Measurements from ENCODE around the gene MAML3. TPM values are rescaled to one million over a fixed set of nuclear protein-coding genes. Genes with fewer than 3 reads are reported as not detected.

The MAML3 gene
- total RNA-seq, 1 donor from 2014 or later, result 0.79 TPM

DNA sequence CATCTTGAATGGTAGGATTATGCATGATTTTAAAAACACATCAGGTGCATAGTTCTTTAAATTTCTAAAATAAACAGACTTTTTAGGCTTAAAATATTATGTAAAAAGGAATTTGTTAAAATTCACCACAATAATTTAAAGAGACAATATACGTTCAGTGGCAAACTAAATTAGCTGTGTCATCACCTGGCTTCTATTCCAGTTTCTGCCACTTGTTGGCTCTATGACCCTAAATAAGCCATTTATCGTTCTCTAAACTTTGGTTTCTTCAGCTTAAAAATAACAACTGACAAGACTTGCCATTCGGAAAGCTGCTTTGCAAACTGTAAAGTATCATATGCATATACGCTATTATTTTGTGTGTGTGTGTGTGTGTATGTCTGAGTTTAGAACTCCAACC lies 347.1 kb downstream of the MAML3 start:
- Histone ChIP-seq H3K4me3 (ENCODE audit: low read depth, low read length) (no peak overlapping the region), H3K36me3 (ENCODE audit: control insufficient read depth, insufficient read depth, low read length) (no peaks in the 10 kb centered on the region), H3K27me3 (ENCODE audit: control insufficient read depth, insufficient read depth, low read length) (no peaks in the 10 kb centered on the region)
- TF ChIP-seq, protein P1, sequence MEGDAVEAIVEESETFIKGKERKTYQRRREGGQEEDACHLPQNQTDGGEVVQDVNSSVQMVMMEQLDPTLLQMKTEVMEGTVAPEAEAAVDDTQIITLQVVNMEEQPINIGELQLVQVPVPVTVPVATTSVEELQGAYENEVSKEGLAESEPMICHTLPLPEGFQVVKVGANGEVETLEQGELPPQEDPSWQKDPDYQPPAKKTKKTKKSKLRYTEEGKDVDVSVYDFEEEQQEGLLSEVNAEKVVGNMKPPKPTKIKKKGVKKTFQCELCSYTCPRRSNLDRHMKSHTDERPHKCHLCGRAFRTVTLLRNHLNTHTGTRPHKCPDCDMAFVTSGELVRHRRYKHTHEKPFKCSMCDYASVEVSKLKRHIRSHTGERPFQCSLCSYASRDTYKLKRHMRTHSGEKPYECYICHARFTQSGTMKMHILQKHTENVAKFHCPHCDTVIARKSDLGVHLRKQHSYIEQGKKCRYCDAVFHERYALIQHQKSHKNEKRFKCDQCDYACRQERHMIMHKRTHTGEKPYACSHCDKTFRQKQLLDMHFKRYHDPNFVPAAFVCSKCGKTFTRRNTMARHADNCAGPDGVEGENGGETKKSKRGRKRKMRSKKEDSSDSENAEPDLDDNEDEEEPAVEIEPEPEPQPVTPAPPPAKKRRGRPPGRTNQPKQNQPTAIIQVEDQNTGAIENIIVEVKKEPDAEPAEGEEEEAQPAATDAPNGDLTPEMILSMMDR (IDR thresholded peaks at IDR 0.05; ENCODE audit: insufficient read depth, low read length, severe bottlenecking), result no peak
- DNase-seq (ENCODE audit: low read depth), result no peak
- no peak for FAIRE-seq

DNA sequence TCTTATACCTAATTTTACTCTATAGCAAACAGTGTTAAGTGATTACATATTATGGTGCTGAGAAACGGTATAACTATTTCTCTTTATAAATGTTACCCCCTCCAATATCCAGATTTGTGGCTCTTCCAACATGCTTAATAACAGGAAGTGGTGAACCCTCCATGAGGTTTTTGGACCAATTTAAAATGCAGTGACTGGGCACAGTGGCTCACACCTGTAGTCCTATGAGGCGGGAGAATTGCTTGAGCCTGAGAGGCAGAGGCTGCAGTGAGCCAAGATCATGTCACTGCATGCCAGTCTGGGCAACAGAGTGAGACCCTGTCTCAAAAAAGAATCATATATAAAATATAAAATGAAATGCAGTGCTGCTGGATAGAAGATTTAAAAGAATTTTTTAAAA lies 351.1 kb downstream of the MAML3 start:
- DNase-seq (ENCODE audit: low read depth), result no peak
- no peaks in the 10 kb centered on the region for H3K36me3 ChIP-seq (ENCODE audit: control insufficient read depth, insufficient read depth, low read length)
- FAIRE-seq, result no peak
- H3K27me3 ChIP-seq (ENCODE audit: control insufficient read depth, insufficient read depth, low read length), result no peaks in the 10 kb centered on the region
- TF ChIP-seq, protein P1 (IDR thresholded peaks at IDR 0.05; ENCODE audit: insufficient read depth, low read length, severe bottlenecking), result no peak
- no peak overlapping the region for H3K4me3 ChIP-seq (ENCODE audit: low read depth, low read length)

DNA sequence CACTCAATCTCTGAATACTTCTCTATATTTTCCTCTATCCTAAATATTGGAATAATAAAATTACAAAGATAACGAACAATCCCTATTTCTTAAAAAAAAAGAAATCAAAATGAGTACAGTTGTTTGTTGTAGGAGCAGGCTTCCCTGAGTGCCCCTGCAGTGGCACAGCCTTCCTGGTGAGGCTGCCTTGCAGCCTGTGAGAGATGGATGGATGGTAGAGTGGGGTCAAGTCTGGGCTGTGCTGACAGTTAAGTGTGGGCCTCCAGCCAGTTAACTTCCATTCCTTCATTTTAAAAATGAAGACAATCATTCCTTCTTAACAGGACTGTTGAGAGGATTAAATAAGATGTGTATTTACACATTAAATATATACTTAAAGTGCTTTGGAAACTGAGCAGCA lies 351.5 kb downstream of the MAML3 start:
- Histone ChIP-seq H3K27me3 (ENCODE audit: control insufficient read depth, insufficient read depth, low read length) (no peaks in the 10 kb centered on the region), H3K4me3 (ENCODE audit: low read depth, low read length) (no peak overlapping the region), H3K36me3 (ENCODE audit: control insufficient read depth, insufficient read depth, low read length) (no peaks in the 10 kb centered on the region)
- DNase-seq (ENCODE audit: low read depth) (no peak), FAIRE-seq (no peak)
- TF ChIP-seq, protein P1 (IDR thresholded peaks at IDR 0.05; ENCODE audit: insufficient read depth, low read length, severe bottlenecking), result no peak

DNA sequence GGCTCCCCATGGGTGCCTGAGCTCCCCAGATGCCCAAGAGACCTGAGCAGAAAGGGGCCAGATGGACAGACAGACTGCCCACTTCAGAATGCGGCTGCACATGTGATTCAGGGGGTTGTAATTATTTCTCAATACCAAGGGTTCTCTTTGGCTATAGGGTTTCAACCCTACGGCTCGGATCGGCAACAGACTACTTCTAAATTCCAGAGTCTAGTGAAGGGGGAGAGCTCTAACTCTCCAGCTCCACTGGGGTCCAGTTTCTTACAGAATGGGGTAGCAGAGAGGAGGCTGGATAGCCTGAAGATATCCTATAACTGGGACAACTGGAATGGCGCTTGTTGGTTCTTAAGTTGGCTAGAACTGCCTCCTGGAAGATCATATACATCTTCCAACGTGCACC lies 352.1 kb downstream of the MAML3 start:
- Histone ChIP-seq H3K36me3 (ENCODE audit: control insufficient read depth, insufficient read depth, low read length) (no peaks in the 10 kb centered on the region), H3K27me3 (ENCODE audit: control insufficient read depth, insufficient read depth, low read length) (no peaks in the 10 kb centered on the region), H3K4me3 (ENCODE audit: low read depth, low read length) (no peak overlapping the region)
- TF ChIP-seq, protein P1 (IDR thresholded peaks at IDR 0.05; ENCODE audit: insufficient read depth, low read length, severe bottlenecking), result no peak
- DNase-seq (ENCODE audit: low read depth) (no peak), FAIRE-seq (no peak)

DNA sequence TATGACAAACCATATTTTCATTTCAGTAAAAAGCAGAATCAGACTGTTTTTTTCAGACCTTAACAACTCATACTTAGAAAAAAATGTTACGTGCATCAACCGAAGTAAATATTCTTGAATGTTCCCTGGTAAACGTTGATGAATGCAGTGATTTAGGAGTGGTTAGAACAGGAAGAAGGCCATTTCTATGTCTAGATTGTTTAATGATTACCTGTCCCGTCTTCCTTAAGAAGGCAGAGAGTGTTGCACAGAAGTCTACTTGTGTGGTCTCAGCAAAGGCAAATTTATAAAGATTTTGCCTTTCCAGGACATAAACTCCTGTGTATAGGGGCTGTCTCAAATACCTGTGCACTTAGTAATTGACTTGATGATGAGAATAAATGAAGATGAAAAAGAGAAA lies 353.9 kb downstream of the MAML3 start:
- H3K27me3 ChIP-seq (ENCODE audit: control insufficient read depth, insufficient read depth, low read length), result no peaks in the 10 kb centered on the region
- no peaks in the 10 kb centered on the region for H3K36me3 ChIP-seq (ENCODE audit: control insufficient read depth, insufficient read depth, low read length)
- DNase-seq (ENCODE audit: low read depth), result no peak
- no peak for FAIRE-seq
- TF ChIP-seq, protein P1 (IDR thresholded peaks at IDR 0.05; ENCODE audit: insufficient read depth, low read length, severe bottlenecking), result no peak
- no peak overlapping the region for H3K4me3 ChIP-seq (ENCODE audit: low read depth, low read length)

DNA sequence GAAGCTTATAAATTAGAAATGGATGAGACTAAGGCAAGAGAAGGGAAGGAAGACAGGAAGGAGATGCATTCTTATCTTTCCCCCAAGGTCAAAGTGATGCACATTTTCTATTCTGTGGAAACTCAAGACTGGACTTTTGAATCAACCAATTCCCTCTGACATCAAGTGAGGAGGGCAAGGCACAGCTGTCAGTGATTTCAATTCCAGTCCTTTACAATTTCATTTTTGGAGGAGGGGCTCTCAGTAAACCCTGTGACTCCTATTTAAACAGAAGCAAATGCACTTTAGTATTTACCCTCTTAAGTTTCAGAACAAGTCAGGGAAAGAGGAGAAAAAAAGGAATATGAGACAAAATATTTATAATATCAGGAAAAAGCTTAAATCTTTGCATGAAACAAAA lies 354.4 kb downstream of the MAML3 start:
- no peak overlapping the region for H3K4me3 ChIP-seq (ENCODE audit: low read depth, low read length)
- no peaks in the 10 kb centered on the region for H3K36me3 ChIP-seq (ENCODE audit: control insufficient read depth, insufficient read depth, low read length)
- DNase-seq (ENCODE audit: low read depth) (no peak), FAIRE-seq (no peak)
- H3K27me3 ChIP-seq (ENCODE audit: control insufficient read depth, insufficient read depth, low read length), result no peaks in the 10 kb centered on the region
- TF ChIP-seq, protein P1 (IDR thresholded peaks at IDR 0.05; ENCODE audit: insufficient read depth, low read length, severe bottlenecking), result no peak

Data from bronchial epithelial cell (primary cell).